NCI-H345 treated with DMSO at 0.1 percent for 48 hours (cell line): ENCODE data around the gene MUC13.

Source experiments
- DNase-seq: peaks from one replicate; lab custom pipeline; 2025; ENCODE audit not compliant: unreplicated experiment; lab: John Stamatoyannopoulos, UW

MUC13 gene

GRCh38 chr3:124879337-124879680 is 55.2 kb downstream of the MUC13 start:
- DNase-seq: no peak

- DNase-seq: no peak
Measured at GRCh38 chr3:124878561-124879336, 55.8 kb downstream of the MUC13 start.

- no peak for DNase-seq
Measured at GRCh38 chr3:124877674-124878073, 56.9 kb downstream of the MUC13 start.

GRCh38 chr3:124876401-124876878 is 58.1 kb downstream of the MUC13 start:
- DNase-seq: no peak

- DNase-seq: no peak
Measured at GRCh38 chr3:124873226-124873625, 61.3 kb downstream of the MUC13 start.

GRCh38 chr3:124867511-124867910 is 67.0 kb downstream of the MUC13 start:
- DNase-seq: no peak

GRCh38 chr3:124862006-124862405 is 72.5 kb downstream of the MUC13 start:
- DNase-seq: no peak

GRCh38 chr3:124861041-124861440 is 73.5 kb downstream of the MUC13 start:
- DNase-seq: no peak

- DNase-seq: no peak
Measured at GRCh38 chr3:124860599-124860998, 74.0 kb downstream of the MUC13 start.

GRCh38 chr3:124859025-124859424 is 75.5 kb downstream of the MUC13 start:
- no peak for DNase-seq

GRCh38 chr3:124858275-124858674 is 76.3 kb downstream of the MUC13 start:
- no peak for DNase-seq

- DNase-seq: no peak
Measured at GRCh38 chr3:124856677-124857076, 77.9 kb downstream of the MUC13 start.
